RWPE1 (cell line): Measurements from ENCODE around the gene APOBEC3A.
A peak's percentile ranks its signal among the peaks of the same experiment; 100 is the strongest.

ENCODE experiments used
- CTCF ChIA-PET: fragments of 350-600 bp; sonication (Branson Sonifier 250); formaldehyde crosslinking; extraction: SDS; loops from one replicate; lab custom pipeline; 2021; lab: Yijun Ruan, JAX
- POLR2A ChIA-PET: fragments of 400-600 bp; formaldehyde crosslinking; extraction: SDS; loops from one replicate; lab custom pipeline; 2020; ENCODE audit warnings: antibody characterized with exemption; ENCODE audit not compliant: low non-redundant PET; lab: Yijun Ruan, JAX
- DNase-seq: peaks from one replicate; pipeline ENCODE4 v3.0.0; 2012; ENCODE audit warnings: low spot score
- H3K27ac ChIP-seq: fragments of 450-650 bp; 2 replicates; pipeline ENCODE4 v1.5.1; 2017
- CTCF ChIP-seq: fragments of 450-650 bp; conservative IDR thresholded peaks from 2 replicates; pipeline ENCODE4 v1.5.1; 2017; ENCODE audit warnings: low read depth, mild to moderate bottlenecking

APOBEC3A gene

GRCh38 chr22:38946771-38947170 lies 10.6 kb upstream of the APOBEC3A start:
- TF ChIP-seq CTCF: no peak
- CTCF ChIA-PET: no interaction called here
- H3K27ac ChIP-seq: no peak overlapping the region
- no peak for DNase-seq
- POLR2A ChIA-PET: no interaction called here

- peak; percentile 10 for DNase-seq
- no peak for TF ChIP-seq CTCF
- POLR2A ChIA-PET: no interaction called here
- CTCF ChIA-PET: no interaction called here
- H3K27ac ChIP-seq: no peak overlapping the region
These were observed 9.9 kb upstream of the APOBEC3A start for GRCh38 chr22:38947321-38948140.

- ChIA-PET CTCF (no interaction called here), POLR2A (no interaction called here)
- TF ChIP-seq CTCF: no peak
- H3K27ac ChIP-seq: no peak overlapping the region
- no peak for DNase-seq
These were observed 9.0 kb upstream of the APOBEC3A start for GRCh38 chr22:38948181-38948940.

- ChIA-PET CTCF (no interaction called here), POLR2A (no interaction called here)
- no peak for DNase-seq
- H3K27ac ChIP-seq: no peak overlapping the region
- no peak for TF ChIP-seq CTCF
These were observed 7.5 kb upstream of the APOBEC3A start for GRCh38 chr22:38949889-38950405.

GRCh38 chr22:38950527-38951295 lies 6.7 kb upstream of the APOBEC3A start:
- no peak for DNase-seq
- no peak for TF ChIP-seq CTCF
- ChIA-PET CTCF (no interaction called here), POLR2A (no interaction called here)
- H3K27ac ChIP-seq: no peak overlapping the region

- POLR2A ChIA-PET: no interaction called here
- TF ChIP-seq CTCF: no peak
- DNase-seq: no peak
- no peak overlapping the region for H3K27ac ChIP-seq
- CTCF ChIA-PET: interaction anchor here (0.5 to 0.6 kb wide), 2 partner anchors 45 to 1001 kb away, joined by 3 to 4 read pairs; no protein-coding TSS in a partner anchor
These were observed 5.7 kb upstream of the APOBEC3A start for GRCh38 chr22:38951734-38952133.
